Cardiac muscle cell (in vitro differentiated cells and primary cell): ENCODE results near the gene PPIL3. TPM values are rescaled to one million over a fixed set of nuclear protein-coding genes. Genes with fewer than 3 reads are reported as not detected.

Source experiments
- DNase-seq, 2 donors: peaks; one replicate each; pipeline versions ENCODE4 v3.0.0 to v3.0.0-alpha.2; 2010 to 2017; ENCODE audit warnings: low read depth in 1 of 2, low spot score in 1 of 2
- H3K27ac ChIP-seq: fragments of 200-600 bp; sonication (generic); 2 replicates; pipeline ENCODE4 v1.5.1; 2016
- H3K27me3 ChIP-seq: fragments of 200-600 bp; sonication (generic); 2 replicates; pipeline ENCODE4 v1.6.0; 2016; ENCODE audit warnings: control low read depth
- H3K36me3 ChIP-seq: fragments of 200-600 bp; sonication (generic); 2 replicates; pipeline ENCODE4 v1.5.1; 2016; ENCODE audit warnings: control low read depth
- H3K4me1 ChIP-seq: fragments of 200-600 bp; sonication (generic); 2 replicates; pipeline ENCODE4 v1.8.1; 2017; ENCODE audit warnings: low read depth, mild to moderate bottlenecking, mixed run types
- H3K4me3 ChIP-seq: fragments of 200-600 bp; sonication (generic); 2 replicates; pipeline ENCODE4 v1.5.1; 2016; ENCODE audit warnings: mild to moderate bottlenecking
- H3K9me3 ChIP-seq: fragments of 200-600 bp; sonication (generic); 2 replicates; pipeline ENCODE4 v1.5.1; 2017; ENCODE audit warnings: low read depth, mild to moderate bottlenecking, control low read depth
- CTCF ChIP-seq: IDR thresholded peaks from 2 replicates; pipeline ENCODE4 v1.5.1; 2012; ENCODE audit warnings: low read depth, mild to moderate bottlenecking, low read length
- polyA plus RNA-seq: library from polyadenylated mRNA; unstranded; fragments of >200 nt; fragmentation: Nextera tagmentation; extraction: Ambion mirVana; gene quantifications from 2 replicates; pipeline ENCODE4 v1.2.1, GENCODE V29; 2016
- total RNA-seq: library from RNA; depleted of rRNA; stranded (reverse); fragments of >200 nt; gene quantifications from 2 replicates; pipeline ENCODE4 v1.2.3, GENCODE V29; 2016

The PPIL3 gene
- total and polyA plus RNA-seq, 2 experiments from 2014 or later: 68.8 to 82.6 TPM

GRCh38 chr2:200829258-200829655 is 59.6 kb downstream of the PPIL3 start:
- no peak overlapping the region for H3K27ac ChIP-seq
- H3K4me3 ChIP-seq: no peak overlapping the region
- H3K36me3 ChIP-seq: no peaks in the 10 kb centered on the region
- H3K4me1 ChIP-seq: peaks cover 4% of the 10 kb centered on the region
- no peak for TF ChIP-seq CTCF
- no peak for DNase-seq
- no peaks in the 10 kb centered on the region for H3K27me3 ChIP-seq
- no peaks in the 10 kb centered on the region for H3K9me3 ChIP-seq

GRCh38 chr2:200828572-200829257 is 60.2 kb downstream of the PPIL3 start:
- Histone ChIP-seq H3K9me3 (no peaks in the 10 kb centered on the region), H3K4me1 (peaks cover 4% of the 10 kb centered on the region), H3K27ac (no peak overlapping the region), H3K27me3 (no peaks in the 10 kb centered on the region), H3K36me3 (no peaks in the 10 kb centered on the region), H3K4me3 (no peak overlapping the region)
- TF ChIP-seq CTCF: no peak
- no peak for DNase-seq

- H3K9me3 ChIP-seq: no peaks in the 10 kb centered on the region
- no peak for DNase-seq
- TF ChIP-seq CTCF: no peak
- H3K27me3 ChIP-seq: no peaks in the 10 kb centered on the region
- no peak overlapping the region for H3K27ac ChIP-seq
- no peak overlapping the region for H3K4me3 ChIP-seq
- peaks cover 4% of the 10 kb centered on the region for H3K4me1 ChIP-seq
- H3K36me3 ChIP-seq: no peaks in the 10 kb centered on the region
Observed at GRCh38 chr2:200828104-200828503, 60.8 kb downstream of the PPIL3 start.

- no peaks in the 10 kb centered on the region for H3K27me3 ChIP-seq
- no peak for TF ChIP-seq CTCF
- no peak for DNase-seq
- H3K36me3 ChIP-seq: peaks cover 51% of the 10 kb centered on the region
- H3K4me1 ChIP-seq: peaks cover 4% of the 10 kb centered on the region
- no peaks in the 10 kb centered on the region for H3K9me3 ChIP-seq
- no peak overlapping the region for H3K27ac ChIP-seq
- no peak overlapping the region for H3K4me3 ChIP-seq
Observed at GRCh38 chr2:200821686-200822245, 67.1 kb downstream of the PPIL3 start.

Other genes with a start within 250 kb of the PPIL3 start
- 92.9 and 159 TPM in 2 replicates for gene BZW1, start 77.2 kb downstream of the PPIL3 start, total RNA-seq
- gene BZW1, start 77.2 kb downstream of the PPIL3 start, polyA plus RNA-seq: 133 and 159 TPM in 2 replicates
- 76.3 and 108 TPM in 2 replicates for gene CLK1, start 24.4 kb downstream of the PPIL3 start, total RNA-seq
- 65.2 and 87.1 TPM in 2 replicates for gene CLK1, start 24.4 kb downstream of the PPIL3 start, polyA plus RNA-seq
- 26.9 and 29.2 TPM in 2 replicates for gene NIF3L1, start 294 bp upstream of the PPIL3 start, total RNA-seq
- gene NIF3L1, start 294 bp upstream of the PPIL3 start, polyA plus RNA-seq: 37.6 and 43.0 TPM in 2 replicates
- gene ORC2, start 74.6 kb upstream of the PPIL3 start, total RNA-seq: 8.5 and 14.9 TPM in 2 replicates
- gene ORC2, start 74.6 kb upstream of the PPIL3 start, polyA plus RNA-seq: 7.9 and 8.8 TPM in 2 replicates
- 3.1 and 7.0 TPM in 2 replicates for gene HYCC2, start 182.6 kb upstream of the PPIL3 start, total RNA-seq
- gene HYCC2, start 182.6 kb upstream of the PPIL3 start, polyA plus RNA-seq: 6.1 and 9.2 TPM in 2 replicates
- 111 and 157 TPM in 2 replicates for gene NDUFB3, start 182.9 kb upstream of the PPIL3 start, total RNA-seq
- gene NDUFB3, start 182.9 kb upstream of the PPIL3 start, polyA plus RNA-seq: 333 and 441 TPM in 2 replicates
- gene CFLAR, start 227.1 kb upstream of the PPIL3 start, total RNA-seq: 5.0 and 13.5 TPM in 2 replicates
- 5.1 and 14.2 TPM in 2 replicates for gene CFLAR, start 227.1 kb upstream of the PPIL3 start, polyA plus RNA-seq